ENCODE measurements around the gene ITGA2. TPM values are rescaled to one million over a fixed set of nuclear protein-coding genes. Genes with fewer than 3 reads are reported as not detected.

ITGA2 gene
- total RNA-seq, 1 experiment from 2014 or later = 13.6 TPM

GRCh38 chr5:53071738-53072137 lies 82.6 kb downstream of the ITGA2 start:
- no peaks in the 10 kb centered on the region for H3K36me3 ChIP-seq (ENCODE audit: control insufficient read depth, insufficient read depth, low read length)
- intact Hi-C loops (cut with micrococcal nuclease; ENCODE audit: unreplicated experiment) = no loop called here
- BruUV-seq (replicated peaks) = no TSS peak
- POLR2A ChIA-PET = no interaction called here
- H3K4me1 ChIP-seq = no peaks in the 10 kb centered on the region
- H3K27me3 Mint-ChIP-seq (ENCODE audit: insufficient read depth, unreplicated experiment) = no peaks in the 10 kb centered on the region
- H3K4me3 Mint-ChIP-seq (ENCODE audit: unreplicated experiment) = no peak overlapping the region
- no peak overlapping the region for H3K4me3 ChIP-seq (ENCODE audit: low read depth, low read length)
- CTCF ChIA-PET = no interaction called here
- no peaks in the 10 kb centered on the region for H3K4me1 Mint-ChIP-seq (ENCODE audit: low read depth, unreplicated experiment)
- no peak overlapping the region for H3K27ac Mint-ChIP-seq (ENCODE audit: unreplicated experiment)
- H3K9me3 Mint-ChIP-seq (ENCODE audit: unreplicated experiment) = no peaks in the 10 kb centered on the region
- TF ChIP-seq, protein P1, sequence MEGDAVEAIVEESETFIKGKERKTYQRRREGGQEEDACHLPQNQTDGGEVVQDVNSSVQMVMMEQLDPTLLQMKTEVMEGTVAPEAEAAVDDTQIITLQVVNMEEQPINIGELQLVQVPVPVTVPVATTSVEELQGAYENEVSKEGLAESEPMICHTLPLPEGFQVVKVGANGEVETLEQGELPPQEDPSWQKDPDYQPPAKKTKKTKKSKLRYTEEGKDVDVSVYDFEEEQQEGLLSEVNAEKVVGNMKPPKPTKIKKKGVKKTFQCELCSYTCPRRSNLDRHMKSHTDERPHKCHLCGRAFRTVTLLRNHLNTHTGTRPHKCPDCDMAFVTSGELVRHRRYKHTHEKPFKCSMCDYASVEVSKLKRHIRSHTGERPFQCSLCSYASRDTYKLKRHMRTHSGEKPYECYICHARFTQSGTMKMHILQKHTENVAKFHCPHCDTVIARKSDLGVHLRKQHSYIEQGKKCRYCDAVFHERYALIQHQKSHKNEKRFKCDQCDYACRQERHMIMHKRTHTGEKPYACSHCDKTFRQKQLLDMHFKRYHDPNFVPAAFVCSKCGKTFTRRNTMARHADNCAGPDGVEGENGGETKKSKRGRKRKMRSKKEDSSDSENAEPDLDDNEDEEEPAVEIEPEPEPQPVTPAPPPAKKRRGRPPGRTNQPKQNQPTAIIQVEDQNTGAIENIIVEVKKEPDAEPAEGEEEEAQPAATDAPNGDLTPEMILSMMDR (IDR thresholded peaks at IDR 0.05; ENCODE audit: insufficient read depth in 1 of 2, low read depth in 1 of 2, low read length in 1 of 2, severe bottlenecking in 1 of 2, unreplicated experiment in 1 of 2) = no peak
- no peaks in the 10 kb centered on the region for H3K27me3 ChIP-seq (replicated peaks; ENCODE audit: control insufficient read depth, insufficient read depth, low read length)
- DNase-seq = no peak
- no peaks in the 10 kb centered on the region for H3K9me3 ChIP-seq
- peaks cover 22% of the 10 kb centered on the region for H3K36me3 Mint-ChIP-seq (ENCODE audit: insufficient read depth, unreplicated experiment)

DNA sequence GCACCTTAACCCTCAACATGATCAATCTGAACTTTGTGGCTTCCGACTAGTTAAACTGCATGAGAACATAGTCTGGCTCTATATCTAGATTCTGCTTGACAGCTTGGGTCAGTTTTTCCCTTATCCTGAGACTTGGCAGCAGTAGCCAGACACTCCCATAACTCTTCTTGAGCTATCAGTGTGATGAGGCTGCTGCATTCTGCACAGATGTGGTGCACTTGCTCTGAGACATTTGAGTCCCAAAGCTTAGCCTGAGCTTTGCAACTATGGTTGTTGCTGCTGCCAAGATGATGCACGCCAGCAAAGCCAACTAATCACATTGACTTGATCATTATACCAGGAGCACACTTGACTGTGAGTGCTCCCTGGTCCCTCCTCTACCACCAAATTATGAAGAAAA lies 84.2 kb downstream of the ITGA2 start:
- Mint-ChIP-seq H3K4me3 (ENCODE audit: unreplicated experiment) (no peak overlapping the region), H3K27me3 (ENCODE audit: insufficient read depth, unreplicated experiment) (no peaks in the 10 kb centered on the region), H3K36me3 (ENCODE audit: insufficient read depth, unreplicated experiment) (peaks cover 29% of the 10 kb centered on the region), H3K4me1 (ENCODE audit: low read depth, unreplicated experiment) (no peaks in the 10 kb centered on the region), H3K9me3 (ENCODE audit: unreplicated experiment) (no peaks in the 10 kb centered on the region), H3K27ac (ENCODE audit: unreplicated experiment) (no peak overlapping the region)
- DNase-seq = no peak
- Histone ChIP-seq H3K36me3 (ENCODE audit: control insufficient read depth, insufficient read depth, low read length) (no peaks in the 10 kb centered on the region), H3K27me3 (replicated peaks; ENCODE audit: control insufficient read depth, insufficient read depth, low read length) (no peaks in the 10 kb centered on the region), H3K4me3 (ENCODE audit: low read depth, low read length) (no peak overlapping the region), H3K4me1 (no peaks in the 10 kb centered on the region), H3K9me3 (no peaks in the 10 kb centered on the region)
- intact Hi-C loops (cut with micrococcal nuclease; ENCODE audit: unreplicated experiment) = no loop called here
- TF ChIP-seq, protein P1 (IDR thresholded peaks at IDR 0.05; ENCODE audit: insufficient read depth in 1 of 2, low read depth in 1 of 2, low read length in 1 of 2, severe bottlenecking in 1 of 2, unreplicated experiment in 1 of 2) = no peak
- ChIA-PET CTCF (no interaction called here), POLR2A (no interaction called here)
- BruUV-seq (replicated peaks) = no TSS peak

- H3K4me3 Mint-ChIP-seq (ENCODE audit: unreplicated experiment) = no peak overlapping the region
- Histone ChIP-seq H3K9me3 (no peaks in the 10 kb centered on the region), H3K4me1 (no peaks in the 10 kb centered on the region), H3K4me3 (ENCODE audit: low read depth, low read length) (no peak overlapping the region), H3K27me3 (replicated peaks; ENCODE audit: control insufficient read depth, insufficient read depth, low read length) (no peaks in the 10 kb centered on the region), H3K36me3 (ENCODE audit: control insufficient read depth, insufficient read depth, low read length) (no peaks in the 10 kb centered on the region)
- intact Hi-C loops (cut with micrococcal nuclease; ENCODE audit: unreplicated experiment) = no loop called here
- TF ChIP-seq, protein P1 (IDR thresholded peaks at IDR 0.05; ENCODE audit: insufficient read depth in 1 of 2, low read depth in 1 of 2, low read length in 1 of 2, severe bottlenecking in 1 of 2, unreplicated experiment in 1 of 2) = no peak
- no peak for DNase-seq
- H3K4me1 Mint-ChIP-seq (ENCODE audit: low read depth, unreplicated experiment) = no peaks in the 10 kb centered on the region
- H3K36me3 Mint-ChIP-seq (ENCODE audit: insufficient read depth, unreplicated experiment) = peaks cover 32% of the 10 kb centered on the region
- H3K27ac Mint-ChIP-seq (ENCODE audit: unreplicated experiment) = no peak overlapping the region
- no peaks in the 10 kb centered on the region for H3K9me3 Mint-ChIP-seq (ENCODE audit: unreplicated experiment)
- no peaks in the 10 kb centered on the region for H3K27me3 Mint-ChIP-seq (ENCODE audit: insufficient read depth, unreplicated experiment)
- ChIA-PET CTCF (no interaction called here), POLR2A (no interaction called here)
- BruUV-seq (replicated peaks) = no TSS peak
These were observed 86.9 kb downstream of the ITGA2 start for GRCh38 chr5:53076014-53076583.

All from Caco-2 (cell line).